Measurements from ENCODE around the gene IDI2. TPM values are rescaled to one million over a fixed set of nuclear protein-coding genes. Genes with fewer than 3 reads are reported as not detected.
A peak's percentile ranks its signal among the peaks of the same experiment; 100 is the strongest.

IDI2 gene
- not detected for total RNA-seq

DNA sequence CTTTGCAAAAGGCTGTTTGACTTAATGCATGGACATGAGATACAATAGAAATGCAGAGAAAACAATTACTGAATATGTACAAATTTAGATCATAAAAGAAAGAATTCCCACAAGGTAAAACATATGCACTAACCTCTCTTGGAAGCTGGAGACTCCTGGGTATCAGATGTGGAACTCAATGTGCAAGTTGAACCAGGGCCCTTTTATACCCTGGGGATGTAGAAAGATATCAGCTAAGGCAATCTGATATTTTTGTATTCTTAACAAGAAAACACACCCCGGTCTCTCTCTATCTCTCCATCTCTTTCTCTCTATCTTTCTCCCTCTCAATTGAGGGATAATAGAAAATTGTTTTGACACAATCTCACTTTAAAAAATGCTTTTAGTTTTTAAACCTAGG is at the start of gene IDI2:
IDI2 (minus strand) TSS at position 177 of the 400 bp plus-strand sequence. CDS start 1,136 bp downstream, outside the sequence.
- no peak for DNase-seq (ENCODE audit: extremely low spot score)
- H3K4me3 ChIP-seq, result no peak within 1 kb of the TSS
- no peak within 1 kb of the TSS for H3K27ac ChIP-seq (replicated peaks in 1 of 4)
- no peaks in the 10 kb centered on the region for H3K9me3 ChIP-seq
- intact Hi-C loops (cut with DNase I), result no loop called here
- WGBS, result 88% methylated on average over 1 of the region's 1 CpG
- TF ChIP-seq POLR2AphosphoS5 (IDR thresholded peaks at IDR 0.05), result no peak
- no peak for TF ChIP-seq POLR2A (IDR thresholded peaks at IDR 0.05; ENCODE audit: low read depth)
- TF ChIP-seq, protein P1, sequence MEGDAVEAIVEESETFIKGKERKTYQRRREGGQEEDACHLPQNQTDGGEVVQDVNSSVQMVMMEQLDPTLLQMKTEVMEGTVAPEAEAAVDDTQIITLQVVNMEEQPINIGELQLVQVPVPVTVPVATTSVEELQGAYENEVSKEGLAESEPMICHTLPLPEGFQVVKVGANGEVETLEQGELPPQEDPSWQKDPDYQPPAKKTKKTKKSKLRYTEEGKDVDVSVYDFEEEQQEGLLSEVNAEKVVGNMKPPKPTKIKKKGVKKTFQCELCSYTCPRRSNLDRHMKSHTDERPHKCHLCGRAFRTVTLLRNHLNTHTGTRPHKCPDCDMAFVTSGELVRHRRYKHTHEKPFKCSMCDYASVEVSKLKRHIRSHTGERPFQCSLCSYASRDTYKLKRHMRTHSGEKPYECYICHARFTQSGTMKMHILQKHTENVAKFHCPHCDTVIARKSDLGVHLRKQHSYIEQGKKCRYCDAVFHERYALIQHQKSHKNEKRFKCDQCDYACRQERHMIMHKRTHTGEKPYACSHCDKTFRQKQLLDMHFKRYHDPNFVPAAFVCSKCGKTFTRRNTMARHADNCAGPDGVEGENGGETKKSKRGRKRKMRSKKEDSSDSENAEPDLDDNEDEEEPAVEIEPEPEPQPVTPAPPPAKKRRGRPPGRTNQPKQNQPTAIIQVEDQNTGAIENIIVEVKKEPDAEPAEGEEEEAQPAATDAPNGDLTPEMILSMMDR (IDR thresholded peaks at IDR 0.05), result no peak
- no peak for TF ChIP-seq EP300 (IDR thresholded peaks at IDR 0.05)
- H3K27me3 ChIP-seq, result no peaks in the 10 kb centered on the region
- H3K36me3 ChIP-seq, result peaks cover 0 to 3% (median under 1%) of the 10 kb centered on the region in 4 donors
- H3K4me1 ChIP-seq, result no peaks in the 10 kb centered on the region

DNA sequence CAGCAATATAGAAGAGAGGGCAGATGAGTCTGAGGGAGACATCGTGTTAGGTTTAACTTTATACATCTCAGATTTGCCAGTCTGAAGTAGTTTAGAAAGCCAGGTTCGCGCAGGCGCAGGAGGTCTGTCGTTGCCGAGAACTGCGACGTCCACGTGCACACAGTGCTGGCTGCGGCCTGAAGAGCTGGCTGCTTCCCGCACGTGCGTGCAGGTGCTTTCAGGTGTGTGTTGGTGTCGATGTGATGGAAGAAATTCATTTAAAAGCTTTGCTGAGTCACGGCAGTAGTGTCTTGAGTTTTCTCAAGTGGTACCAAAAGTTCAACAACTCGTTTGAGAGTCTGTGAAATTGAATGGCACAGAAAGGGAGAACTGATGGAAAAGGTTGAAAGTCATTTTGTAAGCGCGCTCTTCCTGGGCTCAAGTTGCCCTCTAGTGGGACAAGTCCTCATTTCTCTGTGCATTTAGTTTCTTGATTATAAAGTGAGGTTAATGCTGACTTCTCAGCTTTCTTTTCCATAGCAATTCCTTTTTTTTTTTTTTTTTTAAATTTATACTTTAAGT is 49.2 kb upstream of the IDI2 start:
- H3K4me3 ChIP-seq, result no peak overlapping the region
- H3K27ac ChIP-seq (replicated peaks in 1 of 4), result no peak overlapping the region
- H3K9me3 ChIP-seq, result no peaks in the 10 kb centered on the region
- TF ChIP-seq, protein P1 (IDR thresholded peaks at IDR 0.05), result peak in 1 of 3 experiments; percentile 9
- TF ChIP-seq POLR2A (IDR thresholded peaks at IDR 0.05; ENCODE audit: low read depth) (no peak), EP300 (IDR thresholded peaks at IDR 0.05) (no peak)
- no peak for DNase-seq (ENCODE audit: extremely low spot score)
- H3K27me3 ChIP-seq, result no peaks in the 10 kb centered on the region
- H3K36me3 ChIP-seq, result peaks cover 28 to 65% (median 49%) of the 10 kb centered on the region in 4 donors
- 91% methylated on average over 18 of the region's 18 CpGs for WGBS
- intact Hi-C loops (cut with DNase I), result no loop called here
- peaks cover 0 to 3% (median 2%) of the 10 kb centered on the region in 4 donors for H3K4me1 ChIP-seq

DNA sequence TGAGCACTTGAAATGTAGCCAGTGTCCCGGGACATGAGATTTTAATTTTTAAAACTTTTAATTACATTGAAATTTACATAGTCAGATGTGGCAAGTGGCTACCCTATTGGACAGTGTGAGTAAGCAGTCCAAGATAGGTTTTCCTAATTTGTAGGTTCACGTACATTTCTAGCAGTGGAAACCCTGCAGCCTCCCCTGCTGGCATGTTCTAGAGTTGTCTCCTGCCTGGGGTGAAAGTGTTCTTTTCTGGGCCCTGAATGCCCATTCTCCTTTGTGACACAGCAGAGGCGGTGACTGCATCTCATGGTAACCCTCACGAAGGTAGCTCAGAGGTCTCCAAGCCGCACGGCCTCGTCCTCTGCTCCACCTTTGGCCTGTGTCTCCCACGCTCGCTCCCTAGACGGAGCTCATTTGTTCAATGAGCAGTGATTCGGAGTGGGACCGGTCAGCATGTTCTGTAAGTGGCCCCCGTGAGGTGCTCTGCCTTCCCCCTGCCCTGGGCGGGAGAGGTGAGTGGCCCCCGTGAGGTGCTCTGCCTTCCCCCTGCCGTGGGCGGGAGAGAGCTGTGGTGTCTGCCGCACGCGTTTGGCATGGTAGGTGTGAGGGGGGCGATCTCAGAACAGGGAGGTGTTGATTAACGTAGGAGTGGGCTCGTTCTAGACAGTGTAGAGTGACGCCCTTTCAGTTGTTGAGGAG is 48.5 kb upstream of the IDI2 start:
- Histone ChIP-seq H3K9me3 (no peaks in the 10 kb centered on the region), H3K4me1 (peaks cover 0 to 5% (median 2%) of the 10 kb centered on the region in 4 donors), H3K27me3 (no peaks in the 10 kb centered on the region), H3K36me3 (peaks cover 22 to 58% (median 42%) of the 10 kb centered on the region in 4 donors), H3K27ac (replicated peaks in 1 of 4) (no peak overlapping the region), H3K4me3 (no peak overlapping the region)
- 93% methylated on average over 23 of the region's 24 CpGs for WGBS
- no peak for DNase-seq (ENCODE audit: extremely low spot score)
- intact Hi-C loops (cut with DNase I), result no loop called here
- TF ChIP-seq POLR2AphosphoS5 (IDR thresholded peaks at IDR 0.05), result no peak
- TF ChIP-seq, protein P1 (IDR thresholded peaks at IDR 0.05), result no peak
- no peak for TF ChIP-seq POLR2A (IDR thresholded peaks at IDR 0.05; ENCODE audit: low read depth)
- no peak for TF ChIP-seq EP300 (IDR thresholded peaks at IDR 0.05)

DNA sequence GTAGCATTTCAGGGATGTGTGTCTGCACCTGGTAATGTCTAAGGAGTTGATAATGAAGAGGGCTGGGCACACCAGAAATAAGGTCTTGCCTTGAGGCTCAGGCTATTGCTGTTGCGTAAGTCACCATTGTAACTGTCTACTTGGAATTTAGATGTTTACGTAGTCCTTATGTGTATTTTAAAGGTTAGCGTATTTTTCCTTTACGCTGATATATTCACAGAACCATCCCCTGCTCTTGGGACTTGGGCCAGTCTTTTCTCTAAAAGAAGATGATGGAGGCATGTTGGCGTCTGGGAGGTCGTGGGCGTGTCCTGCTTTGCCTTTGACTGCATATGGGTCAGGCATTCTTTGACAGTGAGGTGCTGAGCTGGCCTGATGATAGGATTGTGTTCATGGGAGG is 45.3 kb upstream of the IDI2 start:
- Histone ChIP-seq H3K27ac (replicated peaks in 1 of 4) (no peak overlapping the region), H3K36me3 (peaks cover 19 to 31% (median 30%) of the 10 kb centered on the region in 4 donors), H3K4me3 (no peak overlapping the region), H3K9me3 (no peaks in the 10 kb centered on the region), H3K4me1 (peaks cover 0 to 5% (median 2%) of the 10 kb centered on the region in 4 donors), H3K27me3 (no peaks in the 10 kb centered on the region)
- intact Hi-C loops (cut with DNase I), result no loop called here
- no peak for TF ChIP-seq POLR2AphosphoS5 (IDR thresholded peaks at IDR 0.05)
- TF ChIP-seq, protein P1 (IDR thresholded peaks at IDR 0.05), result no peak
- TF ChIP-seq EP300 (IDR thresholded peaks at IDR 0.05), result no peak
- TF ChIP-seq POLR2A (IDR thresholded peaks at IDR 0.05; ENCODE audit: low read depth), result no peak
- DNase-seq (ENCODE audit: extremely low spot score), result no peak
- WGBS, result 84% methylated on average over 7 of the region's 7 CpGs
